ENCODE results near the gene ZNF451.

GRCh38 chr6:57127763-57128162, 37.8 kb downstream of the ZNF451 start:
- no peak for TF ChIP-seq EZH2 (IDR thresholded peaks at IDR 0.05)
- TF ChIP-seq POLR2AphosphoS5 (IDR thresholded peaks at IDR 0.05; ENCODE audit: borderline replicate concordance, low read depth, low read length), result no peak
- TF ChIP-seq FOXP2 (optimal IDR thresholded peaks at IDR 0.05; ENCODE audit: control extremely low read depth, extremely low read length, insufficient read depth), result no peak
